ENCODE measurements around the gene BIK.

GRCh38 chr22:43118953-43119458, 8.5 kb downstream of the BIK start:
- TF ChIP-seq POLR2A (IDR thresholded peaks at IDR 0.05) (no peak), CTCF (IDR thresholded peaks at IDR 0.05) (no peak), POLR2AphosphoS5 (IDR thresholded peaks at IDR 0.05) (no peak)
